ENCODE measurements around the gene ZNF324. TPM values are rescaled to one million over a fixed set of nuclear protein-coding genes. Genes with fewer than 3 reads are reported as not detected.
A peak's percentile ranks its signal among the peaks of the same experiment; 100 is the strongest.

Gene ZNF324
- total RNA-seq, 4 donors from 2014 or later, result 12.9 to 21.8 (median 15.6) TPM

DNA sequence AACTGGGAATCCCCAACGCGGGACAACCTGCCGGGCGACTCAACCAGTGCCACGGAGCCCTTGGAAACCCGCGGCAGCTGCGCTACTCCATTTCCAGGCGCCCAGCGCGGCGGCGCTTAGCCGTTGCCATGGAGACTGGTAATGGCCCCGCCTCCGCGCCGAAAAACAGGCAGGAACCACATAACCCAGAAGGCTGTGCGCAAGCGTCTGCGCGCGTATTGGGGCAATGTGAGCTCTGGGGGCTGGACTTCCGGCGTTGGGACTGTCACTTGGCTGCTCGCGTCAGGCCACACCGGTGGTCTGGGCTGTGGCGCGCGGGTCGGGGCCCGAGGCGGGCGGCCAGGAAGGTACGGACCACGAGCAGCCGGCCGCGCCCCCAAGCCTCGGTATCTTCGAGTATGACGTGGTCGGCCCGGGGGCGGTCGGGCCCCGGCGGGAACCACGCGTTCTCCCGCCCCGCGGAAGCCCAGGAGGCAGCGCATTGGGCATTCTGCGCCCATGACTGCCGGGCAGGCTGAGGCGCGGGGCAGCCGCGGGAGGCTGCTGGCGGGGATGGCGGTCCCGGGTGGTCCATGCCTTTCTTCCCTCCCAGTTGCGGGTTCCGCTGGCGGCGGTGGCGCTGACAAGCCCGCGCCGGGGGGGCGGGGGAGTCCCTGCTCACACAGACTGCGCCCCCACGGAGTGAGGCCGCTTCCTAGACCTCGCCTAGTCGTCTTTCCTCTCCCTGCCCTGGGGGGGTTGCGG lies 15.3 kb upstream of the ZNF324 start, which contains the start of gene ZNF324B:
ZNF324B (plus strand) TSS at position 265 of the 744 bp plus-strand sequence. CDS start 2,080 bp downstream, outside the sequence.
- peak; percentile 98 for DNase-seq (ENCODE audit: extremely low spot score)
- peak within 1 kb of the TSS; percentile 87 to 93 (median 88) for H3K4me3 ChIP-seq
- no CpG with 5 or more reads among the region's 79 CpGs for WGBS
- H3K27ac ChIP-seq (replicated peaks in 1 of 4), result peak within 1 kb of the TSS; percentile 69 to 83 (median 78)
- intact Hi-C loops (cut with DNase I), result no loop called here
- no peaks in the 10 kb centered on the region for H3K9me3 ChIP-seq
- TF ChIP-seq EP300 (IDR thresholded peaks at IDR 0.05) (no peak), POLR2A (IDR thresholded peaks at IDR 0.05; ENCODE audit: low read depth) (no peak), POLR2AphosphoS5 (IDR thresholded peaks at IDR 0.05) (peak; percentile 87 to 92)
- TF ChIP-seq, protein P1, sequence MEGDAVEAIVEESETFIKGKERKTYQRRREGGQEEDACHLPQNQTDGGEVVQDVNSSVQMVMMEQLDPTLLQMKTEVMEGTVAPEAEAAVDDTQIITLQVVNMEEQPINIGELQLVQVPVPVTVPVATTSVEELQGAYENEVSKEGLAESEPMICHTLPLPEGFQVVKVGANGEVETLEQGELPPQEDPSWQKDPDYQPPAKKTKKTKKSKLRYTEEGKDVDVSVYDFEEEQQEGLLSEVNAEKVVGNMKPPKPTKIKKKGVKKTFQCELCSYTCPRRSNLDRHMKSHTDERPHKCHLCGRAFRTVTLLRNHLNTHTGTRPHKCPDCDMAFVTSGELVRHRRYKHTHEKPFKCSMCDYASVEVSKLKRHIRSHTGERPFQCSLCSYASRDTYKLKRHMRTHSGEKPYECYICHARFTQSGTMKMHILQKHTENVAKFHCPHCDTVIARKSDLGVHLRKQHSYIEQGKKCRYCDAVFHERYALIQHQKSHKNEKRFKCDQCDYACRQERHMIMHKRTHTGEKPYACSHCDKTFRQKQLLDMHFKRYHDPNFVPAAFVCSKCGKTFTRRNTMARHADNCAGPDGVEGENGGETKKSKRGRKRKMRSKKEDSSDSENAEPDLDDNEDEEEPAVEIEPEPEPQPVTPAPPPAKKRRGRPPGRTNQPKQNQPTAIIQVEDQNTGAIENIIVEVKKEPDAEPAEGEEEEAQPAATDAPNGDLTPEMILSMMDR (IDR thresholded peaks at IDR 0.05), result no peak
- H3K36me3 ChIP-seq, result peaks cover 6 to 32% (median 25%) of the 10 kb centered on the region in 4 donors
- peaks cover 0 to 29% (median 0%) of the 10 kb centered on the region in 4 donors for H3K27me3 ChIP-seq
- peaks cover 8 to 22% (median 18%) of the 10 kb centered on the region in 4 donors for H3K4me1 ChIP-seq

- H3K27me3 ChIP-seq, result peaks cover 0 to 10% (median 0%) of the 10 kb centered on the region in 4 donors
- H3K9me3 ChIP-seq, result no peaks in the 10 kb centered on the region
- no peak overlapping the region for H3K4me3 ChIP-seq
- WGBS, result 95% methylated on average over 5 of the region's 6 CpGs
- no peak for DNase-seq (ENCODE audit: extremely low spot score)
- TF ChIP-seq POLR2AphosphoS5 (IDR thresholded peaks at IDR 0.05), result no peak
- TF ChIP-seq EP300 (IDR thresholded peaks at IDR 0.05), result no peak
- no peak for TF ChIP-seq POLR2A (IDR thresholded peaks at IDR 0.05; ENCODE audit: low read depth)
- TF ChIP-seq, protein P1 (IDR thresholded peaks at IDR 0.05), result no peak
- peaks cover 8 to 22% (median 18%) of the 10 kb centered on the region in 4 donors for H3K4me1 ChIP-seq
- intact Hi-C loops (cut with DNase I), result no loop called here
- peaks cover 7 to 50% (median 35%) of the 10 kb centered on the region in 4 donors for H3K36me3 ChIP-seq
- H3K27ac ChIP-seq (replicated peaks in 1 of 4), result no peak overlapping the region
Measured at GRCh38 chr19:58453743-58454142, 13.1 kb upstream of the ZNF324 start.

DNA sequence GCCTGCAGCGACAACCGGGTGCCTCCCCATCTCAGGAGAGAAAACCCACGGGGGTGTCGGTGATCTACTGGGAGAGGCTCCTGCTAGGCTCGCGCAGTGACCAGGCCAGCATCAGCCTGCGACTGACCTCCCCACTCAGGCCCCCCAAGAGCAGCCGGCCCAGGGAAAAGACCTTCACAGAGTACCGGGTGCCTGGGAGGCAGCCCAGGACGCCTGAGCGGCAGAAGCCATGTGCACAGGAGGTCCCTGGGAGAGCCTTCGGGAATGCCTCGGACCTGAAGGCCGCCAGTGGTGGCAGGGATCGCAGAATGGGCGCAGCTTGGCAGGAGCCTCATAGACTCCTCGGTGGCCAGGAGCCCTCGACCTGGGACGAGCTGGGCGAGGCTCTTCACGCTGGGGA lies 11.6 kb upstream of the ZNF324 start:
- Histone ChIP-seq H3K9me3 (no peaks in the 10 kb centered on the region), H3K27ac (replicated peaks in 1 of 4) (no peak overlapping the region), H3K4me3 (no peak overlapping the region), H3K4me1 (peaks cover 8 to 22% (median 18%) of the 10 kb centered on the region in 4 donors), H3K27me3 (no peaks in the 10 kb centered on the region), H3K36me3 (peaks cover 7 to 61% (median 35%) of the 10 kb centered on the region in 4 donors)
- DNase-seq (ENCODE audit: extremely low spot score), result no peak
- TF ChIP-seq, protein P1 (IDR thresholded peaks at IDR 0.05), result no peak
- TF ChIP-seq POLR2A (IDR thresholded peaks at IDR 0.05; ENCODE audit: low read depth) (no peak), EP300 (IDR thresholded peaks at IDR 0.05) (no peak), POLR2AphosphoS5 (IDR thresholded peaks at IDR 0.05) (no peak)
- intact Hi-C loops (cut with DNase I), result no loop called here
- WGBS, result 93% methylated on average over 18 of the region's 21 CpGs

DNA sequence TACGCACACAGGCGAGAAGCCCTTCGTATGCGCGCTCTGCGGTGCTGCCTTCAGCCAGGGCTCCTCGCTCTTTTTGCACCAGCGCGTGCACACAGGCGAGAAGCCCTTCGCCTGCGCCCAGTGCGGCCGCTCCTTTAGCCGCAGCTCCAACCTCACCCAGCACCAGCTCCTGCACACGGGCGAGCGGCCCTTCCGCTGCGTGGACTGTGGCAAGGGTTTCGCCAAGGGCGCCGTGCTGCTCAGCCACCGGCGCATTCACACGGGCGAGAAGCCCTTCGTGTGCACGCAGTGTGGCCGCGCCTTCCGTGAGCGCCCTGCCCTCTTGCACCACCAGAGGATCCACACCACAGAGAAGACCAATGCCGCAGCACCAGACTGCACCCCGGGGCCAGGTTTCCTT lies 10.8 kb upstream of the ZNF324 start:
- TF ChIP-seq POLR2A (IDR thresholded peaks at IDR 0.05; ENCODE audit: low read depth) (no peak), POLR2AphosphoS5 (IDR thresholded peaks at IDR 0.05) (no peak), EP300 (IDR thresholded peaks at IDR 0.05) (no peak)
- TF ChIP-seq, protein P1 (IDR thresholded peaks at IDR 0.05), result no peak
- peaks cover 7 to 61% (median 35%) of the 10 kb centered on the region in 4 donors for H3K36me3 ChIP-seq
- intact Hi-C loops (cut with DNase I), result no loop called here
- whole genome bisulfite sequencing, result 97% methylated on average over 34 of the region's 35 CpGs
- H3K4me1 ChIP-seq, result peaks cover 3 to 16% (median 13%) of the 10 kb centered on the region in 4 donors
- H3K4me3 ChIP-seq, result no peak overlapping the region
- no peaks in the 10 kb centered on the region for H3K9me3 ChIP-seq
- no peak for DNase-seq (ENCODE audit: extremely low spot score)
- H3K27ac ChIP-seq (replicated peaks in 1 of 4), result no peak overlapping the region
- no peaks in the 10 kb centered on the region for H3K27me3 ChIP-seq

Data from esophagus muscularis mucosa (tissue), 4 donors.